ENCODE measurements around the gene POTEM.
"Not testable (repeated sequence)": the region's sequence is repeated elsewhere in the genome, so short reads cannot be mapped to it uniquely, and the experiment has no call there.

Gene POTEM

GRCh38 chr14:18967134-18967533, at the start of gene POTEM:
Gene POTEM (plus strand): TSS chr14:18967434. CDS start chr14:18967486, 52 bp downstream.
- DNase-seq, result not testable (repeated sequence)

DNA sequence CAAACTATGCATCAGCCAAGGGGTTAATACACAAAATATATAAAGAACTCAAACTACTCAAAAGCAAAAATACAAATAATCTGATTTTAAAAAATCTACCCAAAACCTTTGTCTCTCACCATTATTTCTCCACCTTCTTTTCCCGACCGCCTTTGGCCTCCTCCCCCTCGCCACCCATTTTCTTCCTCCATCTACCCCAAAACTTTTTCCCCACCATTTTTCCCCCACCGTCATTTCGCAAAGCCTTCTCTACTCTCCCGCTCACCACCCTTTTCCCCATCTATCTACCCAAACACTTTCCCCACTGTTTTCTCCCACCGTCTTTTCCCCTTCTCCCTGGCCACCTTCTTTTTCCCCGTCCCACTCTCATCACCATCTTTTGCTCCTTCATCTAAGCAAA, 48.9 kb upstream of the POTEM start:
- not testable (repeated sequence) for DNase-seq

DNA sequence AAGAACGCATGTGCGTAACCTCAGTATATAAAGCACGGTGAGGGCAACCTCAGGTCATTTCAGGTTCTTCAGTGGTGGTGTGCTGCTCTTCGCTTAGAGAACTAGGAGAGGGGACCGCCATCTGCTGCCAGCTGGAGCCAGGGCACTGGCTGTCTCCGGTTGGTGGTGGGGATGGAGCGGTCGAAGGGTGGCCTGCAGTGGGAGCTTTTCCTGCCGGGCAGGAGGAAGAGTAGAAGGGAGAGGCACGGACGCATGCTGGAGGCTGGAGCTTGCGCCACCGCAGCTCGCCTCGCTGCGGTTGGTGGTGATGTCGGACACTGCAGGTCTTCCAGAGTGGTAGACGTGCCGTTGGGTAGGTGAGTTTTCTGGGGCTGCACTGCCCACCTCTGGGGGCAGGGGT, 47.2 kb upstream of the POTEM start:
- not testable (repeated sequence) for DNase-seq

- not testable (repeated sequence) for DNase-seq
Measured at GRCh38 chr14:18921055-18921701, 46.1 kb upstream of the POTEM start.

DNA sequence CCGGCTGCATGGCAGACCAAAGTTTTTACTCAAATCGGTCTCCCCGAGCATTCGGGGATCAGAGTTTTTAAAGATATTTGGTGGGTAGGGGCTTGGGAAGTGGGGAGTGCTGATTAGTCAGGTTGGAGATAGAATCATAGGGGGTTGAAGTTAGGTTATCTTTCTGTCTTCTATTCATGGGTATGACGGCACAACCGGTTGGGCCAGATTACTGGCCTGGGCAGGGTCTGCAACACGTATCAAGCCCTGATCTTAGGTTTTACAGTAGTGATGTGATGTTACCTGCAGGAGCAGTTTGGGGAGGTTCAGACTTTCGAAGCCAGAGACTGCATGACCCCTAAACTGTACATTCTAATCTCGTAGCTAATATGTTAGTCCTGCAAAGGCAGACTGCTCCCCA, 30.4 kb upstream of the POTEM start:
- DNase-seq, result not testable (repeated sequence)

DNA sequence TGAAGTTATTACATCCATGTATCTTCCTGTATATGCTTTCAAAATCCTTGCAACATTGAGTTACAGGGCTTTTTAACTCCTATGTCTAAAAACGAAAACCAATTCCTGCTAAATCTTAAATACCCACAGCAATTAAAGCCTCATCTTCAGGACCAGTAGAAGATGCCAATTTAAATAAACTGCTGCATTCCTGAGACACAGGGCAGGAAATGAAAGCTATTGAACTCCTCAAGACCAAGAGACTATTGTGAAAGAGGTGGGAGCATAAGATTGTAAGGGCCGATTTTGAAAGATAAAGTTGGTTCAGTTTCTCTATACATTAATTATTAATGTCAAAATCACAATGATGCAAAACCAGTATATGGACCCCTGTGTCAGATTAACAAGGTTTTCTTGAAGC, 28.5 kb upstream of the POTEM start:
- not testable (repeated sequence) for DNase-seq

GRCh38 chr14:18949939-18950338, 17.3 kb upstream of the POTEM start:
- not testable (repeated sequence) for DNase-seq

GRCh38 chr14:18953085-18953484, 14.1 kb upstream of the POTEM start:
- not testable (repeated sequence) for DNase-seq

GRCh38 chr14:18955816-18956215, 11.4 kb upstream of the POTEM start:
- DNase-seq, result not testable (repeated sequence)

DNA sequence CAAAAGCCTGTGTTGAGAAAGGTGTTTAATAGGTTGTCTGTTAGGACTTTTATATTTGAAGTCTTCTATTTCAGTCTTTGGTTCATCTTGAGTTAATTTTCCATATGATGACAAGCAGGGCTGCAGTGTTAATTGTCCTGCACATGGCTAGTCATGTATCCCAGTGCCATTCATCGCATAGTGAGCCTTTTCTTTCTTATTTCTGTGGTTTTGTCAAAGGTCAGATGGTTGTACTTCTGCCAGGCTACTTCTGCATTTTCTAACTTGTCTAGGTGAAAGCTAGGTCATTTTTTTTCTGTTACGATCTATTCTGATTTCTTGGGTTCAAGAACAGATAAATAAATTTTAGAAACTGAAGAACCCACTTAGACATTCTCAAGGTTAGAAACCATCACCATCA, 5.7 kb upstream of the POTEM start:
- not testable (repeated sequence) for DNase-seq

DNA sequence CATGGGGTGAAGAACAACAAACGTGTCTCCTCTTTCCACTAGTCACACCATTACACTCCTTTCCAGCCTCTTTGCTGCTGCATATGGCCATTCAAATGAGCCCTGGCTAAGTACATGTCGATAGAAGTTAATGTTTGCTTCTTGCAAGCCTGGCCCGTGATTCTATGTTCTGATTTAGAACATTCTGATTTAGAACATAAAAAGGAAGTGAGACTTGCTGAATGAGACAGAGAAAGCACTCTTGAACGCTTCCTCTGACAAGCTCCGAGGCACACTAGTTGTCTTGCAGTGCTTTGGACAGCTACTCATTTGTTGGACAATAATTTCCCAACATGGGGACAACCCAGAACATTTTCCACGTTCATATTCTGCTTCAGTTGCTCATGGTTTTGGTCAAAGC, 5.1 kb upstream of the POTEM start:
- DNase-seq, result not testable (repeated sequence)

DNA sequence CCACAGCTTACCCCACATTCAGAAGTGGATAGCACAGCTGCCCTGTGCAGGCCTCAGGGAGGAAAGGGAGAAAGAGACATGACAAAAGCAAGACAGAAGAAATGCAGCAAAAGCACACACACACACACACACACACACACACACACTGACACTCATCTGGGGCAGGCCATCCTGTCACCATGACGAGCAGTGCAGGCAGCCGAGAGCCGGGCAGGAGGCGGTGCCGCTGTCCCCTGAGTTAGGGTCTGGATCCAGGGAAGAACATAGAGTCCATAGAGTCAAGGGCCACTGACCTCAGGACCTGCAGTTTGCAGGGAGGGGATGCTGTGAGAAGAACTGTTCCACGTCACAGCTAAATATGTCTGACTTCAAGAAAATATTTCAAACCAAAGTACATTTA, 4.0 kb upstream of the POTEM start:
- DNase-seq, result not testable (repeated sequence)

- not testable (repeated sequence) for DNase-seq
Measured at GRCh38 chr14:18964878-18965277, 2.4 kb upstream of the POTEM start.

- not testable (repeated sequence) for DNase-seq
Measured at GRCh38 chr14:19002566-19002965, 35.3 kb downstream of the POTEM start.

DNA sequence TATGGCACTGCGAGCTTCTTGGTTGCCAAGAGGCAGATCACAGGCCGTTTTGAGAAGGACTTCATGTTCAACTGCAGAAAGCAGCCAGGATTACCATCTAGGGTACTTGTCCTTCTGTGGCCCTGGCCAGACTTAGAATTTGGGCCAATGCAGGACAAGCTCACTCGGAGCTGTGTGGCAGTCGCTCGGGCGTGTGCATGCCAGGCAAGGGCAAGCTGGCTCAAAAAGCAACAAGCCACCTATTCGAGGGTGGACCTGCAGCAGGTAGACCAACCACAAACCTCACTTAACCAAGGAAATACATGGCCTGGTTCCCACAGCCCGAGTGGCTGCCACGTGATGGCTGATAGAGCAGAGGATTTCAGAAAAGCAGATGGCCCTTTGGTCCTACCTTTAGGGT, 39.3 kb downstream of the POTEM start:
- not testable (repeated sequence) for DNase-seq

GRCh38 chr14:19007678-19008077, 40.4 kb downstream of the POTEM start:
- not testable (repeated sequence) for DNase-seq

DNA sequence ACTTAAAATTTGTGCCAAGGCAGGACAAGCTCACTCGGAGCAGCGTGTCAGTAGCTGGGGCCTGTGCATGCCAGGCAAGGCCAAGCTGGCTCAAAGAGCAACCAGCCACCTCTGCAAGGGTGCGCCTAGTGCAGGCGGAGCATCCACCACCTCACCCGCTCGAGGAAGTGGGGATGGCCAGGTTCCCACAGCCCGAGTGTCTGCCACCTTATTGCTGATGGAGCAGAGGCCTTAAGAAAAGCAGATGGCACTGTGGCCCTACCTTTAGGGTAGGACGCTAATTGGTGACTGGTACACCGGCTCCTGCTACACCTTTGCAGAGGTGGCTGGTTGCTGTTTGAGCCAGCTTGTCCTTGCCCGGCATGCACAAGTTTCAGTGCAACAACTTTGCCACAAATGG, 43.8 kb downstream of the POTEM start:
- DNase-seq, result not testable (repeated sequence)

GRCh38 chr14:19011703-19012102, 44.5 kb downstream of the POTEM start:
- not testable (repeated sequence) for DNase-seq

GRCh38 chr14:19015185-19015584, 48.0 kb downstream of the POTEM start:
- DNase-seq, result not testable (repeated sequence)

GRCh38 chr14:19025080-19025589, 57.9 kb downstream of the POTEM start:
- not testable (repeated sequence) for DNase-seq

- not testable (repeated sequence) for DNase-seq
Measured at GRCh38 chr14:19026649-19027351, 59.6 kb downstream of the POTEM start.

DNA sequence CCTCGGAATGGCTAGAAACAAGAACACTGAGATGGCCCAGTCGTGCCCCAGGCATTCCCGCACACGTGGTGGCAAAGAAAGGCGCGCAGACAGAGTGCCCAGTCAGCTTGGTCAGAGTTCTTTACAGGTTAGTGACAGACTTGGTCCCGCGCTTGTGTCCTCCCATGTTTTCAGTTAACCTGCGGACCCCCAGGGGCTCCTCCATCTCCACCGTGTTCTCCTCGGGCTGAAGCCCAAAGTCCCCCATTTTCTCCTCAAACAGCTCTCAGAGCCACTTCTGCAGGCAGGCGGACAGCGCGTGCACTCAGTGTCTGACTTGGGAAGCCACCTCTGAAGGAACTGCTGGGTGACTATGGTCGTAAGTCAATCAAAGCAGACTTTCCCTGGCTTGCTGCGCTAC, 60.7 kb downstream of the POTEM start:
- DNase-seq, result not testable (repeated sequence)

DNA sequence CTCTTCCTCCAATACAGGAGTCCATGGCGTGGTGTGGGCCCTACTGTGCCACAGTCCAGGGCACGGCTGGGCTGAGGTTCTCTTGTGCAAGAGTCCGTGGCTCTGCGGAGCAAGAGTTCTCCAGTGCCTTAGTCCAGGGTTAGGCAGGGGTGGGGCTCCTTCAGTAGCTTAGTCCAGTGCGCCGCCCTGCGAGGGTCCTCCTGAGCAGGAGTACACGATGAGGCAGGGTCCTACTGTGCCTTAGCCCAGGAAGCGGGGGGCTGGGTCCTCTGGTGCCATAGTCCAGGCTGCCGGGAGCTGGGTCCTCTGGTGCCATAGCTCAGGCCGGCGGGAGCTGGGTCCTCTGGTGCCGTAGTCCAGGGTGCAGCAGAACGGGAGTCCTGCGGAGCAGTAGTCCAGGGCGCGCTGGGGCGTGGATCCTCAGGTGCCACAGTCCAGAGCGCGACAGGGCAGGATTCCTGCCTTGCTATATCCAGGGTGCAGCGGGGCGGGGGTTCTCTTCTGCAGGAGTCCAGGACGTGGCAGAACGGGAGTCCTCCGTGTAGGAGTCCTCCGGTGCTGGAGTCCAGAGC, 69.7 kb downstream of the POTEM start:
- DNase-seq, result not testable (repeated sequence)

All from 8988T (cell line).